GM19328 (cell line): ENCODE data around the gene MYMX.

Source experiments
- ATAC-seq: cut with Tn5 transposase; IDR thresholded peaks from one replicate; pipeline ENCODE4 v1.9.1; 2021; ENCODE audit warnings: mild to moderate bottlenecking, moderate library complexity; ENCODE audit not compliant: unreplicated experiment

The MYMX gene

DNA sequence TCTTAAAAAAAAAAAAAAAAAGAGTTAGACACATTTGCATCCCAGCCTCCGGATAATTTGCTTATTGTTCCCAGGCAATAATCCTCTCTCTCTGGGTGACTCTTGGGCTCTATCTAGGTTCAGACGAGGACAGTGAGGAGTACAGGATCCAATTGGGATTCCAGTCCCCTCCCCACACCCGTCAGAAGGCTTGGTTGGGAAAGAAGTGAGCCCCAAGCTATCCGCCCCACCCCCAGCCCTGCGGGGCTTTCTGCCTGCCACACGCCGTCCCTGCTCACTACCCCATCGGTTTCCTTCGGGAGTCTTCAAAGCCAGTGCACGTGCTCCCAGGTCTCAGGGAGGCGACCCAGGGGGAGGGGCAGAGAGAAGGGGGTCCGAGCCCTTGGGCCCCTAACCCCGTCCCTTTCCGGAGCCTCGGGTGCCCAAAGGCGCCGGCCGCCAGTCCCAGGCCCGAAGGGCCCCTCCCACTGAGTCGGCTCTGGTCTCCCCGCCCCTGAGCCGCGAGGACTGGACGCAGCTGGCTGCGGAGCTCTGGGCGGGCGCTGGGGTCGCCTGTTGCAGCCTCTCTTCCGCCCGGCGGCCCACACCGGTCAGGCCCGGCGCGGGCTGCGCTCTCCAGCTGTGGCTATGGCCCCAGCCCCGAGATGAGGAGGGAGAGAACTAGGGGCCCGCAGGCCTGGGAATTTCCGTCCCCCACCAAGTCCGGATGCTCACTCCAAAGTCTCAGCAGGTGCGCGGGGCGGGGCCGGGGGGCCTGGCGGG lies 2.5 kb downstream of the MYMX start:
- no peak for ATAC-seq

DNA sequence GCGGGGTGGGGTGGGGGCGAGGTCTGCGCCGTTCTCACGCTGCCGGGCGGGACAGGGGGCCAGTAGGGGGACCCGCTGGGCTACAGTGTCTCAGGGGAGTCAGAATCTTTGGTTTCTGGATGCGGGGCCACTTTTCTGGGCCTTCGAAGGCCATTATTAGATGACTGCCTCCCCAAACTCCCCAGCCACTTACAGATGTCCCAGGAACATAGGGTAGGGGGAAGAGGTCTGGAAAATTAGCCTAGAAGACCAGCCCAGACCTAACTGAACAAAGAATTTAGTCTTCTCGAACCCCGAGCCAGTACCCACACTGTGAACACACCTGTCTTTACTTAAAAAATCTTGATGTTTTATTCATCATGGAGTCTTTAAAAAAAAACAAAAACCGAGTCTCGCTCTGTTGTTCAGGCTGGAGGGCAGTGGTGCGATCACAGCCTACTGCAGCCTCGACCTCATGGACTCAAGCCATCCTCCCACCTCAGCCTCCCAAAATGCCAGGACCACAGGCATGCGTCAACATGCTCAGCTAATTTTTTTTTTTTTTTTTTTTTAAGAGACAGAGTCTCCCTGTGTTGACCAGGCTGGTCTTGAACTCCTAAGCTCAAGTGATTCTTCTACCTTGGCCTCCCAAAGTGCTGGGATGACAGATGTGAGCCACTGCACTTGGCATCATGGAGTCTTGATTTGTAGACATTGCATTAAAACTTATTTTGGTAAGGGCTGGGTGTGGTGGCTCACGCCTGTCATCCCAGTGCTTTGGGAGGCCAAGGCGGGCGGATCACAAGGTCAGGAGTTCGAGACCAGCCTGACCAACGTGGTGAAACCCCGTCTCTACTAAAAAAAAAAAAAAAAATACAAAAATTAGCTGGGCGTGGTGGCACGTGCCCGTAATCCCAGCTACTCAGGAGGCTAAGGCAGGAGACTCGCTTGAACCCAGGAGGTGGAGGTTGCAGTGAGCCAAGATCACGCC lies 3.4 kb downstream of the MYMX start:
- no peak for ATAC-seq

DNA sequence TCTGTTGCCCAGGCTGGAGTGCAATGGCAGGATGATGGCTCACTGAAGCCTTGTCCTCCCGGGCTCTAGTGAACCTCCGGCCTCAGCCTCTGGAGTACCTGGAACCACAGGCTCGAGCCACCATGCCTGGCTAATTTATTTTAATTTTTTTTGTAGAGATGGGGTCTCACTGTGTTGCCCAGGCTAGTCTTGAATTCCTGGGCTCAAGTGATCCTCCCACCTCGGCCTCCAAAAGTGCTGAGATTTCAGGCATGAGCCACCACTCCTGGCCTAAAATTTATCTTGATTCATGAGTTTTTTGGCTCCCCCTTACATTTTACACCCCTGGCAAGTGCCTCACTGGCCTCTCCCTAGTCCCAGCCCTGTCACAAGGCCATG lies 4.2 kb downstream of the MYMX start:
- no peak for ATAC-seq

DNA sequence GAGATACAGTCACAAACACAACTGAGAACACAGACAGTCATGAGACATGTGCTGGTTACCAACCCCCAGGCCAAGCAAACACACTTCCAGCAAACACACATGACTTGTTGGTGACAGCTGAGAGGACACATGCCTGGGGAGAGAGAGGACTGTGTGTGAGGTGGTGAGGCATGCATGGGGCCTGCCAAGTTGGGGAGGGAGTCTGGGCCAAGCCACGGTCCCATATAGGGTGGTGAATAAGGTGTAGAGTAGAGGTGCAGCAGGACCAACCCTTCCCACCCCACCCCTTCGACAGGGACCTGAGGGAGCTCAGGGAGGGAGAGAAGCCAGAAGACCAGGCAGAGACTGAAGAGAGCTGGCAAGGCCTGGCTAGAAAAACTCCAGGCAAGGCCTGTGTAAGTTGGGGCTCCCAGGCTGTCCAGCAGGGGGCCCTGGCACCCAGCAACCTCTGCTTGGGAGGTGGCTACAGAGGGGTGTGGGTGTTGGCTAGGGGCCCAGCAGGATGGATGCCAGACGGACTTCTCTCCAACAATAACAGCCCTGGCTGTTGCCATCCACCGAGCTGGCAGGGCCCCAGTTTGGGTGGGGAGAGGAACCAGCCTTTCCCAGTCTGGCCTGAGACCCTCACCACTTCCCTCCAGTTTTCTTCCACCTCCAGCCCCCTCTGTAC lies 4.7 kb downstream of the MYMX start:
- peak; percentile 45 for ATAC-seq

GRCh38 chr6:44221961-44222335 lies 5.2 kb downstream of the MYMX start:
- ATAC-seq = no peak

DNA sequence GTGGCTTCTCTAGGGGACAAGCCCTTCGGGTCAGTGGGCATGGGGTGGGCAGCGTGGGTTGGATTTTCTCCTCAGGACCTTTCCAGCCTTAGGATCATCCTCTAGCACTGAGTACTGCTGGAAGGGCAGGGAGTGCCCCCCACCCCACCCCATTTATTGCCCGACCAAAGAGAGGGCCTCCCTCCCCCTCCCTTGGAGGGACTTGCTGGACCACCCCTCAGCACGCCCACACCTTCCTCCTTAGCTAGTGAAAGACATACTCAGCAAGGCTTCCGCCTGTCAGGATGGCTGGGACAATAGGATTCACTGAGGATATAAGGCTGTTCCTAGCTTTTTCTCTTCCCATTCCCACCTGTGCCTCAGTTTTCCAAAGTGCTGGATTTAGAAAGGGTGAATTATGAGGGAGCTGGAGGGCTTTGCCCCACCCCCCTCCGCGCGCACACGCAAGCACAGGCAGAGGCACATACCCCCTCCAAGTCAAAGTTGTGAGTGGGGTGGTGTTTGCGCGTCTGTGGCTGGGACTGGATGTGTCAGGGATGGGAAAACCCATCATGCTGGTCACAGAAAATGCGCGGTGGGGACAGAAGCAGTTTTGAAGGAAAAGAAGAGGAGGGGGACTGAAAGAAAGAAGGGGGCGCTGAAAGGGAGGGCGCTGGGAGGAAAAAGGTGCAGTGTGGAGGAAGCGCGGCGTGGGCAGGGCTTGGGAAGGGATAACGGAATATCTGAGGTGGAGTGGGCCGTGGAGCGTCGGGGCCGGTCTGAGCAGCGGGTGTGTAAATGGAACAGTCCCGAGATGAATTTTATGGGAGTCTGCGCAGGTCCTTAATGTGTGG lies 6.0 kb downstream of the MYMX start:
- no peak for ATAC-seq

DNA sequence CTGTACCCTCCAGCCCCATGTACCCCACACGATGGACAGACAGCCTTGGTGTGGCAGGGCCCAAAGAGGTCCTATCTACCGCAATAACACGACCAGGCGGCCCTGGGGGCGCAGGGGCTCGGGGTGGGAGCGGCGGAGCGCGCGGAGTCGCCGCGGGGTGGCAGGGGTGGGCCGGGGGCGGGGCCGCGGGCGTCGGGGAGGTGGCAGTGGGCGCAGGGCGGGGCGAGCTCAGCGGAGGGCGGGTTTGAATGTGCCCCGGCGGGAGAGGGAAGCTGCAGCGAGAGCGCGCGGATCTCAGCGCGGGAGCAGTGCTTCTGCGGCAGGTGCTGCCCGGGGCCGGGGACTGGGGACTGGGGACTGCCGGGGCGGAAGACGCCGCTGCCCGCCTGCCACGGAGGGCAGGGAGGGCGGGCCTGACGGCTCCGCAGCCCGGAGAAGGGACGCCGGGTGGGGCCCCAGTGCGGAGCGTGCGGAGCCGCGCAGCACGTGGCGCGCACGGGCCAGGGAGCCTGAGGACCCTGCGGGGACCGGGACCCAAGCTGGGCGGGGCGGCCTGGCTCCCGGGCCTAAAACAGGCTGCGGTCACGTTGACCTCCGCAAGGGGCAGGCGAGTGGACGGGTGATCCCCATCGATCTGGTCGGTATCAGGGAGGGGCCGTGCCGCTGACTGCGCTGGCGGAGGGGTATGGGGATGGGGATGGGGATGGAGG lies 6.7 kb downstream of the MYMX start, which contains the start of gene SLC29A1:
Gene SLC29A1 (plus strand): TSS at position 277 of the 710 bp plus-strand sequence. CDS start 3,719 bp downstream, outside the sequence.
- ATAC-seq = peak; percentile 38

- ATAC-seq = no peak
These were observed 7.6 kb downstream of the MYMX start for GRCh38 chr6:44224029-44224964.

- ATAC-seq = no peak
These were observed 8.2 kb downstream of the MYMX start for GRCh38 chr6:44224965-44225305.

DNA sequence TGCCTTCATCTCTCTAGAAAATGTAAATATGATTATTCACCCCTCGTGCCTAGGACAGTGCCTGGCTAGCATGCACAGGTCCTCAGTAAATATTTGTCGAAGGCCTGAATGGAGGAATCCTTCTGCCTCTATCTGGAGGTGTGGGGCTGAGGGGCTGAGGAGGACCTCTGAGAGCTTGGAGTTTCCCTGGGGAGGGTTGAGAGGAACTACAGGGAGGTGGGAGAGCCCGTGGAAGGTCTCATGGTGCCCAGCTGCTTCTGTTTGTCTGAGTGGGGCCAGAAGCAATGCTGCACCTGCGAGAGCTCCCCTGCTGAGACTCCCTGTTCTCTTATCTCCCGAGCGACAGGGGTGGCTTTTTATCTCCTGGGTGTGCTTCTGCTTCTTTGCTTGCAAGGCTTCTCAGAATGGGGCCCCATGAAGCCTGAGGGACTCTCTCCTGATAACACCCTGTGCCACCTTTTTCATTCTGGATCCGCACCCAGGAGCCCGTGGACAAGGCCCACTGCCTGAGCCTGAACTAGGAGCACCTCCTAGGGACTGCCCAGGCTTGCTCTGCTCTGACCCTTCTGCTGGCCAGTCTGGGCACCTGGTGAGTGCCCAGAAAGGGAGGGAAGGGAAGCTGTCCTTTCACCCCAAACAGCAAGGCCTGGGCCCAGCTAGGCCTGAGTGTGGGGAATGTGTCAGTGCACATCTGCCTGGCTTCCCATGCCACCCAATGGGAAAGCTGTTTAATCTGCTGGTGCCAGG lies 9.0 kb downstream of the MYMX start:
- ATAC-seq = no peak

- no peak for ATAC-seq
These were observed 9.8 kb downstream of the MYMX start for GRCh38 chr6:44226368-44227147.

DNA sequence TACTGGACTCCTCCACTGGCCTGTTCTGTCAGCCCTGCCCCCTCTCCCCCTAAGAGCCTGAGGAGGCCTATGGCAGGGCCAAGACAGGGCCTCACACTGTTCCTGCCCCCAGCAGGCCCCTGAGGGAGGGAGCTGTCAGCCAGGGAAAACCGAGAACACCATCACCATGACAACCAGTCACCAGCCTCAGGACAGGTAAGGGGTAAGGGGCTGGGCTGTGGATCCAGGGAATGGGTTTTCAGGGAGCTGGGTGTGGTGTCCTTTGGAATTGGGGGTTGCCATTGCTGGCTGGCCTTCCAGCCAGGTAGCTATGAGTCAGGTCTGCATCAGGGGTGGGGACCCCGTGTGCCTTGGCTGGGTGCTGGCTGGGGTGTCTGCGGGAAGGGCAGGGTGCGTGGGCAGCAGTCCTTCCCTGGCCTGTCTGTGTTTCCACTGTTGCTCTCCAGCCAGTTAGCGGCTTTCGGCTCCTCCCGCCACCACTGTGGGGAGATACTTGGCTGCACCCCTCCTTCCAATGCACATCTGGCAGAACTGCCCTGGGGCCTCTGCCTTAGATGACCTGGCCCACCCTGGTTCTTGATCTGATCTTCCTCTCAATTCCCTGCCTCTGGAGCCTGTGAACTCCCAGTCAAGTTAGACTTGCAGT lies 10.5 kb downstream of the MYMX start:
- ATAC-seq = no peak

DNA sequence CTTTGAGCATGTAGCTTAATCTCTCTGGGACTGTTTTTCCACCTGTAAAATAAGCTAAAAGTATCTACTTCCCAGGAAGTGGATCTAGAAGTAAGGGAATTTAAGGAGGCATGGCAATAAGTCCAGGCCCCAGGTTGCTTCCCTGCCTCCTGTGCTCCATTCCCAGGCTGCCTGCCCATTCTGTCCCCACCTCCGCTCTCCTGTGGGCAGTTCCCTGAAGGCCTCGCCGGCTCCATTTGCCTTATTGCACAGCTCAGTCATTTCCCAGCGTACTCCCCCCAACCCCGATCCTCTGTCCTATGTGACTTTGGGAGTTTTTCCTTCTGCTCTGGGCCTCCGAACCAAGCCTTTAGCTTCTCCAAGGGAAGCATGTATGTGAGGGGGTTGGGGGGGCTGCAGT lies 11.3 kb downstream of the MYMX start:
- no peak for ATAC-seq

- no peak for ATAC-seq
These were observed 11.7 kb downstream of the MYMX start for GRCh38 chr6:44228433-44228832.

GRCh38 chr6:44228836-44229235 lies 12.1 kb downstream of the MYMX start:
- ATAC-seq = no peak

- no peak for ATAC-seq
These were observed 12.8 kb downstream of the MYMX start for GRCh38 chr6:44229376-44230033.
